Neural cell (in vitro differentiated cells): ENCODE measurements around the gene BANP.

Experiments used
- CTCF ChIP-seq: fragments of 450-650 bp; IDR thresholded peaks from 2 replicates; pipeline ENCODE4 v1.5.1; 2014; ENCODE audit warnings: antibody characterized with exemption, mild to moderate bottlenecking, moderate library complexity; ENCODE audit not compliant: poor library complexity, severe bottlenecking
- EZH2 ChIP-seq: fragments of 200-600, 300-800 bp; shearing (Covaris generic), sonication (generic); IDR thresholded peaks from 2 replicates; pipeline ENCODE4 v1.6.1; 2014; ENCODE audit warnings: antibody characterized with exemption, low read length, borderline replicate concordance, mild to moderate bottlenecking; ENCODE audit not compliant: insufficient read depth, poor library complexity, severe bottlenecking
- MXI1 ChIP-seq: fragments of 450-650 bp; conservative IDR thresholded peaks from 2 replicates; pipeline ENCODE4 v1.6.1; 2014; ENCODE audit warnings: antibody characterized with exemption, mild to moderate bottlenecking; ENCODE audit not compliant: poor library complexity, severe bottlenecking
- POLR2AphosphoS5 ChIP-seq: IDR thresholded peaks from 2 replicates; pipeline ENCODE4 v1.6.1; 2012
- SMC3 ChIP-seq: fragments of 450-650 bp; conservative IDR thresholded peaks from 2 replicates; pipeline ENCODE4 v1.6.1; 2014; ENCODE audit warnings: antibody characterized with exemption, mild to moderate bottlenecking, moderate library complexity; ENCODE audit not compliant: poor library complexity
- TAF1 ChIP-seq: IDR thresholded peaks from 2 replicates; pipeline ENCODE4 v1.6.1; 2012; ENCODE audit warnings: low read depth

- TF ChIP-seq CTCF = no peak
- no peak for TF ChIP-seq POLR2AphosphoS5
- no peak for TF ChIP-seq TAF1
- TF ChIP-seq EZH2 = no peak
- TF ChIP-seq MXI1 = no peak
- no peak for TF ChIP-seq SMC3
Measured at GRCh38 chr16:87955302-87956097, 4.3 kb downstream of the BANP start.
